Ovary (tissue), 3 donors: ENCODE measurements around the gene IL17RD.

ENCODE experiments used
- EP300 ChIP-seq: sonication (generic); formaldehyde crosslinking; IDR thresholded peaks from one replicate; pipeline ENCODE4 v1.6.1; 2017; ENCODE audit warnings: antibody characterized with exemption
- POLR2A ChIP-seq: fragments of 450-650 bp; IDR thresholded peaks from one replicate; pipeline ENCODE4 v1.6.1; 2017; ENCODE audit warnings: antibody characterized with exemption, mild to moderate bottlenecking, moderate library complexity
- TF ChIP-seq, protein P1 (sequence below), 3 donors: fragments of 450-650 bp in 2 of 3; fragments of 200-600 bp in 1 of 3; IDR thresholded peaks; one replicate each; pipeline versions ENCODE4 v1.5.1 to v1.8.0; 2016 to 2022; ENCODE audit warnings: antibody characterized with exemption in 3 of 3, mild to moderate bottlenecking in 1 of 3
- donor health status: DM: no; HTN: no; CAD: no.

DNA sequence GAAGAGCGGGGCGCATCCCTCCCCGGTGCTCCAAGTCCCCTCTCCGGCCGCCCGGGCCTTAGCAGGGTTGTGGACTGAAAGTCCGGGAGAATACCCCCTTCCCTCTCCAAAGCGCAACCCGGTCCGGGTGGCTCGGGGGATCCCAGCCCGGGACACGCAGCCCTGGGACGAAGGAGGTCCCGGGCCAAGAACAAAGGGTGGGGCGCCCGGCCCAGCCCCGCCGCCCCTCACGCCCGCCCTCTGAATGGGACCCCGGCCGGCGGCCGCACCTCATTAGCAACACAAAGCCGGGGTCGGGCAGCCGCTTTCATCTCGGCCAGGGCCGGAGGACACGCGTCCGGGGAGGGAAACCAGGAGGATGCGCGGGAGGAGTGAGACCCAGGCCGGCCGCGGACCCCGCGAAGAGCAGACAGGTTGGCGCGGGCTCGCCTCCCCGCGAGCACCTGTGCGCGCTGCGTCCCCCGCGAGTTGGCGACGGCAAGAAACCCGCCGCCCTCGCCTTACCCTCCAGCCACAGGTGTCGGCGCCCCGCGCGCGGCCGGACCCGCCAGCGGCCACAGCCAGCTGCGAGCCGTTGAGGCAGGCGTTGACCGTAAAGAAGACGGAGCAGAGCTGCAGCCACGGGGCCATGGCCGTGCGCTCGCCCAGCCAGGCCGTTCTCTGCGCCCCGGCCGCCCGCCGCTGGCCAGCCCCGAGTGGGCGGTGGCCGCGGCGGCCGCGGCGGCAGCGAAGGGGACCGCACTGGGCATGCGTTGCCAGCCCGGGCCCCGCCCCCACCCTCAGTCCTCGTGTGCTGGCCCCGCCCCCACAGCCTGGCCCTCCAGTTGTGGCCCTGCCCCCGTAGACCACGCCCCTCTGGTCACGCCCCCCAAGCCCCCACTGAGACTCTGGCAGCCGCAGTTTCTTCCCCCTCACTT is at the start of gene IL17RD:
- TF ChIP-seq POLR2A, result peak; percentile 48
- TF ChIP-seq, protein P1, sequence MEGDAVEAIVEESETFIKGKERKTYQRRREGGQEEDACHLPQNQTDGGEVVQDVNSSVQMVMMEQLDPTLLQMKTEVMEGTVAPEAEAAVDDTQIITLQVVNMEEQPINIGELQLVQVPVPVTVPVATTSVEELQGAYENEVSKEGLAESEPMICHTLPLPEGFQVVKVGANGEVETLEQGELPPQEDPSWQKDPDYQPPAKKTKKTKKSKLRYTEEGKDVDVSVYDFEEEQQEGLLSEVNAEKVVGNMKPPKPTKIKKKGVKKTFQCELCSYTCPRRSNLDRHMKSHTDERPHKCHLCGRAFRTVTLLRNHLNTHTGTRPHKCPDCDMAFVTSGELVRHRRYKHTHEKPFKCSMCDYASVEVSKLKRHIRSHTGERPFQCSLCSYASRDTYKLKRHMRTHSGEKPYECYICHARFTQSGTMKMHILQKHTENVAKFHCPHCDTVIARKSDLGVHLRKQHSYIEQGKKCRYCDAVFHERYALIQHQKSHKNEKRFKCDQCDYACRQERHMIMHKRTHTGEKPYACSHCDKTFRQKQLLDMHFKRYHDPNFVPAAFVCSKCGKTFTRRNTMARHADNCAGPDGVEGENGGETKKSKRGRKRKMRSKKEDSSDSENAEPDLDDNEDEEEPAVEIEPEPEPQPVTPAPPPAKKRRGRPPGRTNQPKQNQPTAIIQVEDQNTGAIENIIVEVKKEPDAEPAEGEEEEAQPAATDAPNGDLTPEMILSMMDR (IDR thresholded peaks at IDR 0.05), result no peak
- no peak for TF ChIP-seq EP300
